Glutamatergic neuron (in vitro differentiated cells): Measurements from ENCODE around the gene FGD4. TPM values are rescaled to one million over a fixed set of nuclear protein-coding genes. Genes with fewer than 3 reads are reported as not detected.

Source experiments
- DNase-seq: peaks from one replicate; pipeline ENCODE4 v3.0.0; 2022
- H3K27ac Mint-ChIP-seq: one replicate; pipeline ENCODE4 v1.8.0; 2020; ENCODE audit warnings: mild to moderate bottlenecking, mixed read lengths, inconsistent platforms; ENCODE audit not compliant: unreplicated experiment
- H3K27me3 Mint-ChIP-seq: one replicate; pipeline ENCODE4 v1.8.0; 2020; ENCODE audit warnings: mild to moderate bottlenecking, moderate library complexity, mixed read lengths, inconsistent platforms; ENCODE audit not compliant: unreplicated experiment
- H3K36me3 Mint-ChIP-seq: one replicate; pipeline ENCODE4 v1.8.0; 2020; ENCODE audit warnings: mild to moderate bottlenecking, mixed read lengths, inconsistent platforms; ENCODE audit not compliant: unreplicated experiment
- H3K4me1 Mint-ChIP-seq: one replicate; pipeline ENCODE4 v1.8.0; 2020; ENCODE audit warnings: mild to moderate bottlenecking, low read depth, mixed read lengths, inconsistent platforms; ENCODE audit not compliant: unreplicated experiment
- H3K4me3 Mint-ChIP-seq: one replicate; pipeline ENCODE4 v1.8.0; 2020; ENCODE audit warnings: mild to moderate bottlenecking, mixed read lengths, inconsistent platforms; ENCODE audit not compliant: unreplicated experiment
- H3K9me3 Mint-ChIP-seq: one replicate; pipeline ENCODE4 v1.8.0; 2020; ENCODE audit warnings: mild to moderate bottlenecking, moderate library complexity, mixed read lengths, inconsistent platforms; ENCODE audit not compliant: unreplicated experiment
- CTCF ChIP-seq: fragments of 200-600 bp; sonication (generic); IDR thresholded peaks from one replicate; pipeline ENCODE4 v1.5.0; 2021; ENCODE audit not compliant: partially characterized antibody, unreplicated experiment
- total RNA-seq: library from RNA; stranded (reverse); fragmentation: NEBNext Ultra II Directional; extraction: Animal tissue kit (Norgen Biotek cat#: 25700); gene quantifications from one replicate; pipeline ENCODE4 v1.2.1, GENCODE V29; 2021; ENCODE audit not compliant: unreplicated experiment

Gene FGD4
- total RNA-seq, 1 donor from 2014 or later = 105 TPM

GRCh38 chr12:32549675-32550079 lies 150.3 kb downstream of the FGD4 start:
- Mint-ChIP-seq H3K36me3 (no peaks in the 10 kb centered on the region), H3K4me3 (peak overlapping the region; percentile 13), H3K9me3 (peaks cover 2% of the 10 kb centered on the region), H3K4me1 (peaks cover 37% of the 10 kb centered on the region), H3K27ac (peak overlapping the region; percentile 59), H3K27me3 (peaks cover 3% of the 10 kb centered on the region)
- no peak for TF ChIP-seq CTCF
- peak; percentile 24 for DNase-seq

- H3K4me3 Mint-ChIP-seq = no peak overlapping the region
- H3K4me1 Mint-ChIP-seq = peaks cover 43% of the 10 kb centered on the region
- peaks cover 2% of the 10 kb centered on the region for H3K9me3 Mint-ChIP-seq
- peaks cover 3% of the 10 kb centered on the region for H3K27me3 Mint-ChIP-seq
- no peak for TF ChIP-seq CTCF
- no peak for DNase-seq
- no peaks in the 10 kb centered on the region for H3K36me3 Mint-ChIP-seq
- H3K27ac Mint-ChIP-seq = no peak overlapping the region
These were observed 151.7 kb downstream of the FGD4 start for GRCh38 chr12:32551058-32551457.

- DNase-seq = no peak
- Mint-ChIP-seq H3K9me3 (peaks cover 4% of the 10 kb centered on the region), H3K4me3 (no peak overlapping the region), H3K36me3 (no peaks in the 10 kb centered on the region), H3K27ac (no peak overlapping the region), H3K4me1 (peaks cover 33% of the 10 kb centered on the region), H3K27me3 (peaks cover 4% of the 10 kb centered on the region)
- TF ChIP-seq CTCF = no peak
These were observed 159.5 kb downstream of the FGD4 start for GRCh38 chr12:32558903-32559302.

- H3K27me3 Mint-ChIP-seq = peaks cover 4% of the 10 kb centered on the region
- no peak for TF ChIP-seq CTCF
- peak overlapping the region; percentile 89 for H3K27ac Mint-ChIP-seq
- H3K36me3 Mint-ChIP-seq = no peaks in the 10 kb centered on the region
- H3K9me3 Mint-ChIP-seq = peaks cover 7% of the 10 kb centered on the region
- no peak for DNase-seq
- no peak overlapping the region for H3K4me3 Mint-ChIP-seq
- H3K4me1 Mint-ChIP-seq = peaks cover 36% of the 10 kb centered on the region
These were observed 160.1 kb downstream of the FGD4 start for GRCh38 chr12:32559434-32559833.

- Mint-ChIP-seq H3K4me1 (peaks cover 35% of the 10 kb centered on the region), H3K4me3 (no peak overlapping the region), H3K9me3 (peaks cover 7% of the 10 kb centered on the region), H3K27me3 (peaks cover 4% of the 10 kb centered on the region), H3K27ac (peak overlapping the region; percentile 85), H3K36me3 (no peaks in the 10 kb centered on the region)
- no peak for TF ChIP-seq CTCF
- no peak for DNase-seq
These were observed 161.2 kb downstream of the FGD4 start for GRCh38 chr12:32560520-32560919.
